ENCODE data around the gene SPATA18.

Gene SPATA18, protein sequence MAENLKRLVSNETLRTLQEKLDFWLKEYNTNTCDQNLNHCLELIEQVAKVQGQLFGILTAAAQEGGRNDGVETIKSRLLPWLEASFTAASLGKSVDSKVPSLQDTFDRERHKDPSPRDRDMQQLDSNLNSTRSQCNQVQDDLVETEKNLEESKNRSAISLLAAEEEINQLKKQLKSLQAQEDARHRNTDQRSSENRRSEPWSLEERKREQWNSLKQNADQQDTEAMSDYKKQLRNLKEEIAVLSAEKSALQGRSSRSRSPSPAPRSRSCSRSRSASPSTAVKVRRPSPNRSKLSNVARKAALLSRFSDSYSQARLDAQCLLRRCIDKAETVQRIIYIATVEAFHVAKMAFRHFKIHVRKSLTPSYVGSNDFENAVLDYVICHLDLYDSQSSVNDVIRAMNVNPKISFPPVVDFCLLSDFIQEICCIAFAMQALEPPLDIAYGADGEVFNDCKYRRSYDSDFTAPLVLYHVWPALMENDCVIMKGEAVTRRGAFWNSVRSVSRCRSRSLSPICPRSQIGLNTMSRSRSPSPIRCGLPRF

DNA sequence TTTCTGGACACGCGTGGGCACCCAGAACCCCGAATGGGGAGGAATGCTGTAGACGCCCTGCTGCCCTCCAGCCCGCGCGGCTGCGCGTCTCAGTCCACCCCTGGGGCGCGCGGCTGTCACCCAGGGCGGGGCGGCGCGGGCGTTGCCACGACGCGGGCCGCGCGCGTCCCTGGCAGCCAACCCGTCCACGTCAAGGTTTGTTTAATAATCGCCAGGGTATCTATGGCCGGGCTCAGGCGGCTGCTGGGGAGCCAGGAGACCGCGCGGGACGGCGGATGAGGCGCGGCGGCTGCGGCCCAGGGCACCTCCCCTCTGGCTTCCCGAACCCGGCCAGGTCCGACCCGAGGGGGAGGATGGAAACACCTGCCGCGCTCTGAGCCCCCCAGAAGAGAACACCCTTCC lies at the start of gene SPATA18:
SPATA18 (plus strand) TSS at position 92 of the 402 bp plus-strand sequence. CDS start 401 bp downstream, outside the sequence.
- H3K36me3 ChIP-seq (ENCODE audit: insufficient read depth, low read length) = no peaks in the 10 kb centered on the region
- 0 out of 2 replicates have a peak, but pooled peaks cover 3% of the 10 kb centered on the region for H3K9me3 ChIP-seq (ENCODE audit: control insufficient read depth, insufficient read depth, low read length)
- H3K9ac ChIP-seq (ENCODE audit: low read depth, low read length) = peak within 1 kb of the TSS; percentile 79
- peaks cover 5% of the 10 kb centered on the region for H3K4me1 ChIP-seq (ENCODE audit: insufficient read depth, low read length)

DNA sequence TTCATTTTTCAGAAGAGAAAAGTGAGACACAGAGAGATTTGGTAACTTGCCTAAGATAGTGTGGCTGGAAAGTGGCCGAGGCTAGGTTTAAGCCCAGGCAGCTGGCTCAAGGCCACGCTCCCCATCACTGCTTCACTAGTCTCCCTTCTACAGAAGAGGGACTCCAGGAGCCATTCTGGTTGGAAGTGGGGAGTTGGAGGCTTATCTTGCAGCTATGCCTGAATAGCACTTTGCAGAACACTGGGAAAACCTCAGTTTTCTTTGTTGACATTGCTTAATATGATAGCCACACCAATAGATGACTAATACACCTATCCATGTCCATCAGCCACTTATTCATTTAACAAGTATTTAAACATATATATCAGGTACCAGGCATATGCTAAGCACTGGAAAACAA lies 49.5 kb upstream of the SPATA18 start:
- Histone ChIP-seq H3K9ac (ENCODE audit: low read depth, low read length) (no peak overlapping the region), H3K9me3 (ENCODE audit: control insufficient read depth, insufficient read depth, low read length) (no peaks in the 10 kb centered on the region), H3K4me1 (ENCODE audit: insufficient read depth, low read length) (no peaks in the 10 kb centered on the region), H3K36me3 (ENCODE audit: insufficient read depth, low read length) (no peaks in the 10 kb centered on the region)

DNA sequence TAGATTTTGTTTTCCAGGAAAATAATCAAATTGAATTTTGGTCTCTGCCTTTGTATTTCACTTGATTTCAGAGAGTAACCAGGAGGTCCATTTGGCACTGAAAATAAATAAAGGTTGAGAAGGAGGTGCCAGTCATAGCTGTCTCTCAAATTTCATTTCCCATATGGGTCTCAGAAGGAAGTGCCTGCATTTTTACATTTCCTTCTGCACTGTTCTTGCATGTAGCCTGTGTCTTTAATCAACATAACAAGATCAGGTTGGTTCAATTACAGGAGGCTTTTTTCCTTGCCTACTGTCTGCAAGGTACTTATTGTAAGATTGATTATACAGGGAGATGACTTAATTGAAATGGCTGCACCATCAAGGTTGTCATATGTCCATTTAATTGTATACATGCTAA lies 46.7 kb upstream of the SPATA18 start:
- H3K4me1 ChIP-seq (ENCODE audit: insufficient read depth, low read length) = no peaks in the 10 kb centered on the region
- H3K36me3 ChIP-seq (ENCODE audit: insufficient read depth, low read length) = no peaks in the 10 kb centered on the region
- H3K9ac ChIP-seq (ENCODE audit: low read depth, low read length) = no peak overlapping the region
- H3K9me3 ChIP-seq (ENCODE audit: control insufficient read depth, insufficient read depth, low read length) = no peaks in the 10 kb centered on the region

DNA sequence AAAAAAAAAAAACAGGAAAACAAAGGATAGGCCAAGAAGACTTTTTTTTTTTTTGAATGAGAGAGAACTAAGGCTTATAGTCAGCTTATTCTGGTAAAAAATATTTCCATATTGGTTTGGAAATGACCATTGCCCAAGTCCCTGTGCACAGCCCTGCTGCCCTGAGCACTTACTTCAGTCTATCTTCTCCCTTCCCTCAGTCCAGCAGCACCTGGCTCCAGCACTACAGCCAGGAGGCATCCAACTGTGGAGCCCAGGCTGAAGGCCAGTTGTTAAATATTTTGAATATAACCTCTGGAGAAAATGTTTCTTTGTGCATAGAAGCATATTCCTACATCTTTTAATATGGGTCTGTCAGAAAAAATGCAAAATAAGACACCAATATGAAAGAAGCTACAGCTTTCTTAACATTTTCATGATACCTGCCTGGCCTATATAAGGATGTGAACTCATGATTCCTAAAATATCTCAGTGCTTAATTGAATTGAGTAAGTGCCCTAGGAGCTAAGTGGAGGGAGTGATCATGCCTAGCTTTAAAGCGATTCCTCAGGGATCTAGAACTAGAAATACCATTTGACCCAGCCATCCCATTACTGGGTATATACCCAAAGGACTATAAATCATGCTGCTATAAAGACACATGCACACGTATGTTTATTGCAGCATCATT lies 45.4 kb upstream of the SPATA18 start:
- H3K9ac ChIP-seq (ENCODE audit: low read depth, low read length) = no peak overlapping the region
- no peaks in the 10 kb centered on the region for H3K36me3 ChIP-seq (ENCODE audit: insufficient read depth, low read length)
- H3K4me1 ChIP-seq (ENCODE audit: insufficient read depth, low read length) = no peaks in the 10 kb centered on the region
- no peaks in the 10 kb centered on the region for H3K9me3 ChIP-seq (ENCODE audit: control insufficient read depth, insufficient read depth, low read length)

DNA sequence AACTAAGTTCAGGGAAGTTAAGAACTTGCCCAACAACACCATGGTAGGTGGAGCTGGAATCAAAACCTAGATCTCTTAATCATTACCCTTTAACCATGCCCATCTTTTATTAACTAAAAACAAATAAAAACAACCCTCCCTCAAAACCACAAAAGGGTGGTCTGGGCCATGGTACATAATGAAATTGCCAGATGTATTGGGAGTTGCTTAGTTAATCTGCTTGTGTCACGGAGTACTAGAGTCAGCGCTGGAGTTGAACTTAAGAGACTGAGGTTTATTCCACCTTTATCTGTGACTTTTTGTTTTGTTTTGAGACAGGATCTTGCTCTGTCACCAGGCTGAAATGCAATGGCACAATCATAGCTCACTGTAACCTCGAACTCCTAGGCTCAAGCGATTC lies 44.2 kb upstream of the SPATA18 start:
- no peaks in the 10 kb centered on the region for H3K4me1 ChIP-seq (ENCODE audit: insufficient read depth, low read length)
- no peaks in the 10 kb centered on the region for H3K9me3 ChIP-seq (ENCODE audit: control insufficient read depth, insufficient read depth, low read length)
- no peaks in the 10 kb centered on the region for H3K36me3 ChIP-seq (ENCODE audit: insufficient read depth, low read length)
- H3K9ac ChIP-seq (ENCODE audit: low read depth, low read length) = no peak overlapping the region

DNA sequence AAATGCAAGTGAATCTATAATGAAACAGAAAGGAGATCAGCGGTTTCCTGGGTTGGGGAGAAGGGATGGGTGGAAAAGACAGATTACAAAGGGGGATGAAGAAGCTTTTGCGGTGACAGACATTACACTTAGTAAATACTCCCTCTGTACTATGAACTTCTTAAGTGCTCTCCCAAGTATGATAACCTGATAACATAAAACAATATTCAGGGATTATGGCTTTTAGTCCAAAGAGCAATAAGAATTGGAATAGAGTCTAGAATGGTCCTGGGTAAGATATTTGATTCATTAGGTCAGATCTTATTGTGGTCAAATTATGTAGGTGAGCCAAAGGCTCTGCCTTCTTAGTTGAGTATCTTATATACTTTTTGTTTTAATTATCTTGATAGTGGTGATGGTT lies 40.1 kb upstream of the SPATA18 start:
- Histone ChIP-seq H3K9ac (ENCODE audit: low read depth, low read length) (no peak overlapping the region), H3K4me1 (ENCODE audit: insufficient read depth, low read length) (no peaks in the 10 kb centered on the region), H3K9me3 (ENCODE audit: control insufficient read depth, insufficient read depth, low read length) (no peaks in the 10 kb centered on the region), H3K36me3 (ENCODE audit: insufficient read depth, low read length) (no peaks in the 10 kb centered on the region)

DNA sequence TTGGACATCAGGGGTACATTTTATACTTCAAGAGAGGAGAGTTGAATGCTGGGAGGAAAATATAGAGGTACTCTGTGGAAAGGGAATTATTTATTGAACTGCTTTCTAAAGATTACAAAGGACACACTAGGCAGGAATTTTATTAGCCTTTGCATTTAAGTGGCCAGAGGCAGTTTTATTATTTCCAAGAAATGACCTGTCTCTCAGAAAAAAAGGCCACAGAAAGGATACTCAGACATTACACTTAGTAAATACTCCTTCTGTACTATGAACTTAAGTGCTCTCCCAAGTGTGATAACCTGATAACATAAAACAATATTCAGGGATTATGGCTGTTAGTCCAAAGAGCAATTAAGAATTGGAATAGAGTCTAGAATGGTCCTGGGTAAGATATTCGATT lies 38.5 kb upstream of the SPATA18 start:
- H3K36me3 ChIP-seq (ENCODE audit: insufficient read depth, low read length) = no peaks in the 10 kb centered on the region
- no peaks in the 10 kb centered on the region for H3K9me3 ChIP-seq (ENCODE audit: control insufficient read depth, insufficient read depth, low read length)

DNA sequence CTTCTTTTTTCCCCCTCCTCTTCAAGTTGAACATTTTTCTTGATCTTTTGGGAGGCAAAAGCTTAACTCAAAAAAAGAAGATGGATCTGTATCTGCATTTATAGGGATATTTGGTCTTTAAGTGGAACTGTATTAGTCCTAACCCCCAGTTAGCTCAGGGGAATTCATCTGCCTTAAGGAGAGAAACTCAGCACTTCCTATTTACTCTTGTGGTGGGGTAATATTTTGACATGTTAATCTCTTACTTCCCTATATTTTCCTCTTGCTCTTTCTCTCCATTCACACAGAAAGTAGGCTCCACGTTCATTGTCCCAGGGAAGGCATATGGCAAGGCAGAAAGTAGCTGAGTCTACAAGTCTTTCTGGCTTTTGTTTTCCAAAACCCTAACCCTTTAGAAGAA lies 36.2 kb upstream of the SPATA18 start:
- Histone ChIP-seq H3K4me1 (ENCODE audit: insufficient read depth, low read length) (no peaks in the 10 kb centered on the region), H3K36me3 (ENCODE audit: insufficient read depth, low read length) (no peaks in the 10 kb centered on the region), H3K9me3 (ENCODE audit: control insufficient read depth, insufficient read depth, low read length) (no peaks in the 10 kb centered on the region), H3K9ac (ENCODE audit: low read depth, low read length) (no peak overlapping the region)

More for the DNA sequence above, 38.5 kb upstream of the SPATA18 start:
- Histone ChIP-seq H3K9ac (ENCODE audit: low read depth, low read length) (no peak overlapping the region), H3K4me1 (ENCODE audit: insufficient read depth, low read length) (no peaks in the 10 kb centered on the region)

DNA sequence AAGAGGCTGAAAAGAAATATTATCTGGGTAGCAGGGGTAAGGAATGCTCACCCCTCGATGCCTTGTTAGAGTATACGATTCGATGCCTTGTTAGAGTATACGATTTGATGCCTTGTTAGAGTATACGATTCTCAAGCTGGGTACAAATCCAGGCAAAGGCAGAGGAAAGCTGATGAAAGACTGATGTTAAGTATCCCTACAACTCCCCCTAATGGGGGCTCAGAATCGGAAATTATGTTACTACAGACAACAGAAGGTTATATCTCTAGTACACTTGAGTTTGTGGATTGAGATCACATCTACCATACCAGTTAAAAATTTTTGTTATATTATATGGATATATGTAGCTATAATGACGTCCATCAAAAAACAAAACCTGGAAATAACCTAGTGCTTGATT lies 35.7 kb upstream of the SPATA18 start:
- Histone ChIP-seq H3K9ac (ENCODE audit: low read depth, low read length) (no peak overlapping the region), H3K9me3 (ENCODE audit: control insufficient read depth, insufficient read depth, low read length) (no peaks in the 10 kb centered on the region), H3K4me1 (ENCODE audit: insufficient read depth, low read length) (no peaks in the 10 kb centered on the region)

DNA sequence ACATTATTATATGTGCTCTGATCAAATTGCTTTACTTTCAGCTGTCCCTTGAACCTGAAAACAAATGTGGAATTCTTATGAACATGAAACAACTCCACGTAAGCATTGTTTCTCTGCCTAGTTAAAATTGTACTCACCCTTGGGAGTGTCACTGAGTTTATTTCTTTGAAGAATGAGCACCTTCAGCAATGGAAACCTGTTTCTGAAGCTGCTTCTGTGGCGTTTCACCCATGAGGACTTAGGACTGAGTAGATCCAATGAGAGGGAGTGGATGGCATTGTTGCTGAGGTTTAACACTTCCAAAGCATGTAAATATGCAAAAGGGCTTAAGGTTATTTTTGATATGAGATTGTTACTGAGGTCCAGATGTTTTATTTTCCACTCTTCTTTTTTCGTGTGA lies 34.1 kb upstream of the SPATA18 start:
- Histone ChIP-seq H3K9ac (ENCODE audit: low read depth, low read length) (no peak overlapping the region), H3K9me3 (ENCODE audit: control insufficient read depth, insufficient read depth, low read length) (no peaks in the 10 kb centered on the region), H3K36me3 (ENCODE audit: insufficient read depth, low read length) (no peaks in the 10 kb centered on the region), H3K4me1 (ENCODE audit: insufficient read depth, low read length) (no peaks in the 10 kb centered on the region)

More for the DNA sequence above, 35.7 kb upstream of the SPATA18 start:
- H3K36me3 ChIP-seq (ENCODE audit: insufficient read depth, low read length) = no peaks in the 10 kb centered on the region

DNA sequence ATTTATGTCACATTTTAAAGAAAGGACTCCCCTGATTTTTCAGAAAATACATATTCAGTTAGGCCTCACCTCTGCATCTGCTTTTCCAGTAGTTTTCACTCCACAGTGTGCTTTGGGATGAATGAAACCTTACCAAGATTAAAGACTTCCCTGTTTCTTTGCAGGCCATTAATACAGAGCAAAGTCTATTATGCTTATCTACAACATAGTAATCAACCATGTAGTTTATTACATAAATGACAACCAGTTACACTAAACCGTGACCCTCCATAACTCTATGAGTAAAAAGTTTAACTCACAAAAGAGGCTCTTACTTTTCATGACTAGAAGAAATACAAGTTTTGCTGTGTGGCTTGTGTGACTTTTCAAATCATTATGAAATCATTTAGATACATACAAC lies 33.3 kb upstream of the SPATA18 start:
- Histone ChIP-seq H3K9me3 (ENCODE audit: control insufficient read depth, insufficient read depth, low read length) (no peaks in the 10 kb centered on the region), H3K4me1 (ENCODE audit: insufficient read depth, low read length) (no peaks in the 10 kb centered on the region), H3K9ac (ENCODE audit: low read depth, low read length) (no peak overlapping the region), H3K36me3 (ENCODE audit: insufficient read depth, low read length) (no peaks in the 10 kb centered on the region; the same call in 1 of the 2 replicates)

DNA sequence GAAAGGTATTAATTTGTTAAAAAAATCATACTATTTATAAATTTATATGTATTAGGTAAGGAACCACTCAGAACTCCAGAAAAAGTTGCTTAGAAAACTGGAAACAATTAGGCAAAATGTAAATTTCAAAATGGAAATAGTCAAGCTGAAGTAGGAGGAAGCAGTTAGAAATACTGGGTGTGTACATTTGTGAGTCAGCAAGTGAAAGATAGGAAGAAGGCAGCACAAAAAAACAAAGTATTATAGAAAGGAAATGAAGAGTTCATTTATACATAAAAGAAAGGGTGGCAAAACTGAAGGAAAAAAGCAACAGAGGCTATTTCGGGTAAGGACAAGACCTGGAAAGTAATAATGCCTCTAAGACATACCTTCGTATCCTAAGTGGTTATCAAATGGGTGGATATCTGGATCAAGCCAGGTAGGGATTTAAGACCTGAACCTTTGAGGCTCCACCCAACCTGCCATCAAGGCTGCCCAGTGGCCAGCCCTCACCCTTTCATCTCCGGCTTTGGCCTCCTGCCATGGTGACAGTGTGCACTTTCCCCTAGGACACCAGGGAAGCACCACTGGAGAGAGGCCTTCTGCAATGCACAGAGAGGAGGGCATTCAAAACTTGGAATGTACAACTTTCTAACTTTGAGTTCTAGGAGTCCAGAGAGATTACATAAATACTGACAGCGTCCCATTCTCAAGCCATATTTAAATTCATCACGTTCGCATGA lies 31.0 kb upstream of the SPATA18 start, which contains the start of gene LRRC66:
LRRC66 (minus strand) TSS at position 428 of the 722 bp plus-strand sequence. CDS start 2,750 bp downstream, outside the sequence.
- Histone ChIP-seq H3K9me3 (ENCODE audit: control insufficient read depth, insufficient read depth, low read length) (no peaks in the 10 kb centered on the region), H3K4me1 (ENCODE audit: insufficient read depth, low read length) (no peaks in the 10 kb centered on the region), H3K36me3 (ENCODE audit: insufficient read depth, low read length) (no peaks in the 10 kb centered on the region; the same call in 1 of the 2 replicates), H3K9ac (ENCODE audit: low read depth, low read length) (no peak within 1 kb of the TSS)

DNA sequence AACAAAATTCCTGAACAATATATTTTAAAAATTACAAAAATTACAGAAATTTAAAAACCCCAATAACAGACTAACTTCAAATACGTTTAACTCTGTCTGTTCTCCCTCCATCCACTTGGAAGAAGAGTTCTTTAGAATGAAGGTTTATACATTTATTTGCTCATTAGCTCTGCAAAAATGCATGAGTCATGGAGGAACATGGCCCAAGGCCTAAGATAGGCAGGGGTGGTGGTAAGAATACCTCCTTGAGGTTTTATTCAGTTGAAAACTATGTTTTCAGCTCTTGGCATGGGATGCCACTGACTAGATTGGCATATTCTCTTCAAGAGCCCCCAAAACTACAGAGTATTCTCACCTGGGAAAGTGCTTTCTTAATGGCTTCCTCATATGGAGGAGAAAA lies 22.1 kb upstream of the SPATA18 start:
- Histone ChIP-seq H3K36me3 (ENCODE audit: insufficient read depth, low read length) (peaks cover 11% of the 10 kb centered on the region; the same call in 1 of the 2 replicates), H3K9ac (ENCODE audit: low read depth, low read length) (no peak overlapping the region), H3K9me3 (ENCODE audit: control insufficient read depth, insufficient read depth, low read length) (no peaks in the 10 kb centered on the region), H3K4me1 (ENCODE audit: insufficient read depth, low read length) (no peaks in the 10 kb centered on the region)

DNA sequence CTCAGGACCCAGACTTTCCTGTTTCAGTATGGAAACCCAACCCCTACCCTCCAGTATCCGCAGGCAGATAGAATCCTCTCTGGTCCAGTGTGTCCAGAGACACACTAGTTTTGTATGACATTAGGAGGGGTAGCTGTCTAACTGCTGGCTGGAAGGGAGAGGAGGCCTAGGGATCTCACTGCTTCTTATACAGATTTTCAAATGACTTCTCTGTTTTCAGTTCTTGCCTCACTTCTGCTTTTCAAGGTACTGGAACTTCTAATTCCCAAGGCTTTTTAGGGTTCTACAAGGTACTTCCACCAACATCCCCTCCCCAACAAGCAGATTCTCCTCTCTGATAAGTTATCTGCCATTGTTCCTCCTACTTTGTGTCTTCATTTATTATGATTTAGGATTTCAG lies 19.1 kb upstream of the SPATA18 start:
- Histone ChIP-seq H3K9me3 (ENCODE audit: control insufficient read depth, insufficient read depth, low read length) (no peaks in the 10 kb centered on the region), H3K36me3 (ENCODE audit: insufficient read depth, low read length) (peaks cover 11% of the 10 kb centered on the region; the same call in 1 of the 2 replicates), H3K9ac (ENCODE audit: low read depth, low read length) (no peak overlapping the region), H3K4me1 (ENCODE audit: insufficient read depth, low read length) (peaks cover 3% of the 10 kb centered on the region; the same call in 1 of the 2 replicates)
